K562 (cell line): ENCODE measurements around the gene GNS.

ENCODE experiments used
- BHLHE40 ChIP-seq: IDR thresholded peaks from 2 replicates; pipeline ENCODE4 v1.6.1; 2011; ENCODE audit warnings: low read length, improper control_type of control experiment
- DPF2 ChIP-seq: fragments of 450-650 bp; IDR thresholded peaks from 2 replicates; pipeline ENCODE4 v1.6.1; 2016
- MYC ChIP-seq, 2 experiments: fragments of 250-450 bp in 1 of 2; sonication (Bioruptor Pico) in 1 of 2; IDR thresholded peaks; 2 replicates each; pipeline versions ENCODE4 v1.5.1 to v1.6.1; 2012 to 2021; ENCODE audit warnings: low read depth in 2 of 2, borderline replicate concordance in 1 of 2, improper control_type of control experiment in 1 of 2, low read length in 1 of 2, mild to moderate bottlenecking in 1 of 2, moderate library complexity in 1 of 2
- PHF20 ChIP-seq: fragments of 450-650 bp; IDR thresholded peaks from 2 replicates; pipeline ENCODE4 v1.6.1; 2018; ENCODE audit not compliant: partially characterized antibody
- SP2 ChIP-seq: IDR thresholded peaks from 2 replicates; pipeline ENCODE4 v1.6.1; 2011; ENCODE audit warnings: mild to moderate bottlenecking, low read depth, low read length, moderate library complexity; ENCODE audit not compliant: poor library complexity, severe bottlenecking; ENCODE audit errors: extremely low read depth
- TEAD4 ChIP-seq, 2 experiments: sonication (generic) in 1 of 2; formaldehyde crosslinking in 1 of 2; IDR thresholded peaks; 2 replicates each; pipeline versions ENCODE4 v1.6.1 to v1.8.0; 2012 to 2022; ENCODE audit warnings: borderline replicate concordance in 1 of 2, inconsistent platforms in 1 of 2, low read length in 1 of 2, mild to moderate bottlenecking in 1 of 2, missing genetic modification reagents in 1 of 2
- TF ChIP-seq, protein P1 (sequence below): sonication (generic); formaldehyde crosslinking; IDR thresholded peaks from 2 replicates; pipeline ENCODE4 v1.8.0; 2023; ENCODE audit warnings: mild to moderate bottlenecking, missing genetic modification reagents
- TF ChIP-seq, protein P2 (sequence below): fragments of 450-650 bp; formaldehyde crosslinking; IDR thresholded peaks from 2 replicates; pipeline ENCODE4 v1.4.0; 2020; ENCODE audit warnings: mild to moderate bottlenecking, mixed read lengths
- TF ChIP-seq, protein P3 (sequence below), 3 experiments: IDR thresholded peaks in 2 of 3; conservative IDR thresholded peaks in 1 of 3; 2 replicates each; pipeline ENCODE4 v1.5.1; 2011 to 2012; ENCODE audit warnings: low read length in 3 of 3, mild to moderate bottlenecking in 3 of 3, control low read depth in 2 of 3, improper control_type of control experiment in 1 of 3, inconsistent platforms in 1 of 3, low read depth in 1 of 3, mixed read lengths in 1 of 3, moderate library complexity in 1 of 3; ENCODE audit not compliant: insufficient read depth in 2 of 3

DNA sequence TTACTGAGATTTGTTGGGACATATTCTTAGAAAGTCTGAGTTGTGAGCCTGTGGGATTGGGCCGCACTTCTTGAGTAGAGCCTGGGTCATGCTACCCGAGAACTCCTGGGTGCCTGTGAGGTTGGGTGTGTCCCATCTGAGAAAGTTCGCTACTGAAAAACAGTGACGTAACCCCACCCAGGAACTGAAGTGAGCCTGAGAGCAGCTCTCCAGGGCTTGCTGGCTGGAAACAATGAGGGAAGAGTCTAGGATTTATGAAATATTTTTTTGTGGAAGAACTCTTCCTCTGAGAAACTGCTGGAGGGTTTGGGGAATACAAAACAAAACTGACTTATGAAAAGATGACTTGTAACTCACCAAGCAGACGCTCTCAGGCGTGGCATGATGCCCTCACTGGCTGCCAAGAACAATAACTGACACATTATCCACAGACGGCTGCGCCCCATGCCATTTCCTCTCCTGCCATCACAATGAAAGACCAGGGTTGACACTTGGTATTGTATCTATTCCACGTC, 79.7 kb downstream of the GNS start:
- TF ChIP-seq PHF20: no peak
- TF ChIP-seq DPF2: no peak
- TF ChIP-seq, protein P1, sequence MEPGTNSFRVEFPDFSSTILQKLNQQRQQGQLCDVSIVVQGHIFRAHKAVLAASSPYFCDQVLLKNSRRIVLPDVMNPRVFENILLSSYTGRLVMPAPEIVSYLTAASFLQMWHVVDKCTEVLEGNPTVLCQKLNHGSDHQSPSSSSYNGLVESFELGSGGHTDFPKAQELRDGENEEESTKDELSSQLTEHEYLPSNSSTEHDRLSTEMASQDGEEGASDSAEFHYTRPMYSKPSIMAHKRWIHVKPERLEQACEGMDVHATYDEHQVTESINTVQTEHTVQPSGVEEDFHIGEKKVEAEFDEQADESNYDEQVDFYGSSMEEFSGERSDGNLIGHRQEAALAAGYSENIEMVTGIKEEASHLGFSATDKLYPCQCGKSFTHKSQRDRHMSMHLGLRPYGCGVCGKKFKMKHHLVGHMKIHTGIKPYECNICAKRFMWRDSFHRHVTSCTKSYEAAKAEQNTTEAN (CRISPR knock-in tag): no peak
- no peak for TF ChIP-seq SP2
- TF ChIP-seq, protein P2, sequence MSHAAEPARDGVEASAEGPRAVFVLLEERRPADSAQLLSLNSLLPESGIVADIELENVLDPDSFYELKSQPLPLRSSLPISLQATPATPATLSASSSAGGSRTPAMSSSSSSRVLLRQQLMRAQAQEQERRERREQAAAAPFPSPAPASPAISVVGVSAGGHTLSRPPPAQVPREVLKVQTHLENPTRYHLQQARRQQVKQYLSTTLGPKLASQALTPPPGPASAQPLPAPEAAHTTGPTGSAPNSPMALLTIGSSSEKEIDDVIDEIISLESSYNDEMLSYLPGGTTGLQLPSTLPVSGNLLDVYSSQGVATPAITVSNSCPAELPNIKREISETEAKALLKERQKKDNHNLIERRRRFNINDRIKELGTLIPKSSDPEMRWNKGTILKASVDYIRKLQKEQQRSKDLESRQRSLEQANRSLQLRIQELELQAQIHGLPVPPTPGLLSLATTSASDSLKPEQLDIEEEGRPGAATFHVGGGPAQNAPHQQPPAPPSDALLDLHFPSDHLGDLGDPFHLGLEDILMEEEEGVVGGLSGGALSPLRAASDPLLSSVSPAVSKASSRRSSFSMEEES (CRISPR knock-in tag): no peak
- TF ChIP-seq MYC (IDR thresholded peaks at IDR 0.05; ENCODE audit: low read depth, low read length): no peak
- no peak for TF ChIP-seq MYC (CRISPR knock-in tag; IDR thresholded peaks at IDR 0.05; ENCODE audit: borderline replicate concordance, low read depth)
- TF ChIP-seq, protein P3, sequence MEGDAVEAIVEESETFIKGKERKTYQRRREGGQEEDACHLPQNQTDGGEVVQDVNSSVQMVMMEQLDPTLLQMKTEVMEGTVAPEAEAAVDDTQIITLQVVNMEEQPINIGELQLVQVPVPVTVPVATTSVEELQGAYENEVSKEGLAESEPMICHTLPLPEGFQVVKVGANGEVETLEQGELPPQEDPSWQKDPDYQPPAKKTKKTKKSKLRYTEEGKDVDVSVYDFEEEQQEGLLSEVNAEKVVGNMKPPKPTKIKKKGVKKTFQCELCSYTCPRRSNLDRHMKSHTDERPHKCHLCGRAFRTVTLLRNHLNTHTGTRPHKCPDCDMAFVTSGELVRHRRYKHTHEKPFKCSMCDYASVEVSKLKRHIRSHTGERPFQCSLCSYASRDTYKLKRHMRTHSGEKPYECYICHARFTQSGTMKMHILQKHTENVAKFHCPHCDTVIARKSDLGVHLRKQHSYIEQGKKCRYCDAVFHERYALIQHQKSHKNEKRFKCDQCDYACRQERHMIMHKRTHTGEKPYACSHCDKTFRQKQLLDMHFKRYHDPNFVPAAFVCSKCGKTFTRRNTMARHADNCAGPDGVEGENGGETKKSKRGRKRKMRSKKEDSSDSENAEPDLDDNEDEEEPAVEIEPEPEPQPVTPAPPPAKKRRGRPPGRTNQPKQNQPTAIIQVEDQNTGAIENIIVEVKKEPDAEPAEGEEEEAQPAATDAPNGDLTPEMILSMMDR (IDR thresholded peaks at IDR 0.05 in 2 of 3, conservative IDR thresholded peaks at IDR 0.05 in 1 of 3; ENCODE audit: insufficient read depth in 2 of 3, low read depth in 1 of 3, low read length in 3 of 3): no peak
- TF ChIP-seq BHLHE40: no peak
- no peak for TF ChIP-seq TEAD4 (IDR thresholded peaks at IDR 0.05; ENCODE audit: low read length)
- no peak for TF ChIP-seq TEAD4 (CRISPR knock-in tag; IDR thresholded peaks at IDR 0.05; ENCODE audit: borderline replicate concordance)
